ENCODE measurements around the gene ESR2. TPM values are rescaled to one million over a fixed set of nuclear protein-coding genes. Genes with fewer than 3 reads are reported as not detected.

Gene ESR2
- polyA plus RNA-seq, 1 of the 3 experiments (the other 2 are of a cell fraction) = 0.03 TPM

DNA sequence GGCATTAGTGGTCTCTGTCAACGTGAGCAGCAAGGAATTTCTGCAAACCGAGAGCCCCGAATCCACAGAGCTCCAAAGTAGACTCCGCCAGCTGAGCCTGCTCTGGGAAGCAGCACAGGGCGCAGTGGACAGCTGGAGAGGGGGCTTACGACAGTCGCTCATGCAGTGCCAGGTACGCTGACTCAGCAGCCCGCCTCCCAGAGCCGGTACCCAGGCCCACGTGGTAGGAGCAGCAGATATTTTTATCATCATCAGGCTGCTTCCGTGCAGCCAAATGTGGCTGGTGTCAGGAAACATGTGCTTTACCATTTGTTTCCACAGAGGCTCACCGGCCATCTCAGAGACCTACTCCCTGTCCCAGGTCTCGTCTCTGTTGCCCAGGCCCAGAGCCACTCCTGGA is 73.7 kb downstream of the ESR2 start:
- no peaks in the 10 kb centered on the region for H4K20me1 ChIP-seq (ENCODE audit: insufficient read depth)
- no peak overlapping the region for H3K27ac ChIP-seq (ENCODE audit: low read depth in 2 of 2, low read length in 1 of 2)
- no peak overlapping the region for H2AFZ ChIP-seq (ENCODE audit: low read depth)
- H3K9ac ChIP-seq = no peak overlapping the region
- H3K4me3 ChIP-seq (ENCODE audit: low read depth in 2 of 2, low read length in 1 of 2) = no peak overlapping the region
- H3K27me3 ChIP-seq (ENCODE audit: insufficient read depth) = no peaks in the 10 kb centered on the region
- no peak for TF ChIP-seq TAF1 (IDR thresholded peaks at IDR 0.05; ENCODE audit: borderline replicate concordance, low read depth, low read length)
- TF ChIP-seq, protein P1, sequence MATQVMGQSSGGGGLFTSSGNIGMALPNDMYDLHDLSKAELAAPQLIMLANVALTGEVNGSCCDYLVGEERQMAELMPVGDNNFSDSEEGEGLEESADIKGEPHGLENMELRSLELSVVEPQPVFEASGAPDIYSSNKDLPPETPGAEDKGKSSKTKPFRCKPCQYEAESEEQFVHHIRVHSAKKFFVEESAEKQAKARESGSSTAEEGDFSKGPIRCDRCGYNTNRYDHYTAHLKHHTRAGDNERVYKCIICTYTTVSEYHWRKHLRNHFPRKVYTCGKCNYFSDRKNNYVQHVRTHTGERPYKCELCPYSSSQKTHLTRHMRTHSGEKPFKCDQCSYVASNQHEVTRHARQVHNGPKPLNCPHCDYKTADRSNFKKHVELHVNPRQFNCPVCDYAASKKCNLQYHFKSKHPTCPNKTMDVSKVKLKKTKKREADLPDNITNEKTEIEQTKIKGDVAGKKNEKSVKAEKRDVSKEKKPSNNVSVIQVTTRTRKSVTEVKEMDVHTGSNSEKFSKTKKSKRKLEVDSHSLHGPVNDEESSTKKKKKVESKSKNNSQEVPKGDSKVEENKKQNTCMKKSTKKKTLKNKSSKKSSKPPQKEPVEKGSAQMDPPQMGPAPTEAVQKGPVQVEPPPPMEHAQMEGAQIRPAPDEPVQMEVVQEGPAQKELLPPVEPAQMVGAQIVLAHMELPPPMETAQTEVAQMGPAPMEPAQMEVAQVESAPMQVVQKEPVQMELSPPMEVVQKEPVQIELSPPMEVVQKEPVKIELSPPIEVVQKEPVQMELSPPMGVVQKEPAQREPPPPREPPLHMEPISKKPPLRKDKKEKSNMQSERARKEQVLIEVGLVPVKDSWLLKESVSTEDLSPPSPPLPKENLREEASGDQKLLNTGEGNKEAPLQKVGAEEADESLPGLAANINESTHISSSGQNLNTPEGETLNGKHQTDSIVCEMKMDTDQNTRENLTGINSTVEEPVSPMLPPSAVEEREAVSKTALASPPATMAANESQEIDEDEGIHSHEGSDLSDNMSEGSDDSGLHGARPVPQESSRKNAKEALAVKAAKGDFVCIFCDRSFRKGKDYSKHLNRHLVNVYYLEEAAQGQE (IDR thresholded peaks at IDR 0.05; ENCODE audit: low read depth, low read length) = no peak
- H3K36me3 ChIP-seq (replicated peaks in 1 of 2; ENCODE audit: control insufficient read depth in 1 of 2, insufficient read depth in 2 of 2, low read length in 1 of 2) = peaks cover 0 to 25% of the 10 kb centered on the region in 2 experiments
- WGBS (ENCODE audit: low lambda C conversion rate) = 96% methylated on average over 7 of the region's 14 CpGs
- DNase-seq = no peak
- ChIA-PET POLR2A (no interaction called here), CTCF (interaction anchor here (1.8 kb wide), 1 partner anchor 83 kb away, joined by 7 read pairs; no protein-coding TSS in a partner anchor)
- no peaks in the 10 kb centered on the region for H3K79me2 ChIP-seq (ENCODE audit: insufficient read depth)
- peaks cover 0 to 16% of the 10 kb centered on the region in 2 experiments; a peak in 2 of 4 replicates for H3K4me1 ChIP-seq (ENCODE audit: control insufficient read depth in 1 of 2, insufficient read depth in 2 of 2, low read depth in 1 of 2, low read length in 1 of 2)
- H3K9me3 ChIP-seq = no peaks in the 10 kb centered on the region
- no peaks in the 10 kb centered on the region for H3F3A ChIP-seq (replicated peaks; ENCODE audit: insufficient read depth)
- H3K4me2 ChIP-seq = no peak overlapping the region
- no peaks in the 10 kb centered on the region for H3K9me2 ChIP-seq

DNA sequence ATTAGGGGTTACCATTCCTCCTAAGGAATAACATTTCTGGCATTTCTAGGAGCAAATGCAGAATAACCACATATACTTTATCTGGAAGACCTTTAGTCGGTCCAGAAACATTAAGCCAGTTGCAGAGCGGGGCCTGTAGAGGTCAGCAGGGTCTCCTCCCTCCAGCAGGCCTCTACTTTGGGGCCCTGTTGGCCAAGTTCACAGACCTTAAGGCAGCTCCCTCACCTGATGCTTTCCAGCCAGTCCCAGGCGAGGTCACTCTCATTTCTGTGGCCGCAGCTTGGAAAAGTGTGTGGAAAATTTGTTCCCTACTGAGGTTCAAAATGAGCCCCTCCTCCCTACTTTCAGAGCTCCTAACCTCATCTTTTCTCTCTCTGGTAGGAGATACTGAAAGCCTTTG is 74.1 kb downstream of the ESR2 start:
- Histone ChIP-seq H3K4me2 (no peak overlapping the region), H3F3A (replicated peaks; ENCODE audit: insufficient read depth) (no peaks in the 10 kb centered on the region), H3K79me2 (ENCODE audit: insufficient read depth) (no peaks in the 10 kb centered on the region), H3K9me2 (no peaks in the 10 kb centered on the region), H3K36me3 (replicated peaks in 1 of 2; ENCODE audit: control insufficient read depth in 1 of 2, insufficient read depth in 2 of 2, low read length in 1 of 2) (peaks cover 0 to 29% of the 10 kb centered on the region in 2 experiments), H2AFZ (ENCODE audit: low read depth) (no peak overlapping the region), H4K20me1 (ENCODE audit: insufficient read depth) (no peaks in the 10 kb centered on the region), H3K27ac (ENCODE audit: low read depth in 2 of 2, low read length in 1 of 2) (no peak overlapping the region), H3K4me3 (ENCODE audit: low read depth in 2 of 2, low read length in 1 of 2) (no peak overlapping the region), H3K9ac (no peak overlapping the region), H3K27me3 (ENCODE audit: insufficient read depth) (no peaks in the 10 kb centered on the region), H3K4me1 (ENCODE audit: control insufficient read depth in 1 of 2, insufficient read depth in 2 of 2, low read depth in 1 of 2, low read length in 1 of 2) (peaks cover 0 to 16% of the 10 kb centered on the region in 2 experiments; a peak in 2 of 4 replicates), H3K9me3 (no peaks in the 10 kb centered on the region)
- DNase-seq = no peak
- 87% methylated on average over 4 of the region's 4 CpGs for WGBS (ENCODE audit: low lambda C conversion rate)
- POLR2A ChIA-PET = no interaction called here
- TF ChIP-seq NRF1 (IDR thresholded peaks at IDR 0.05; ENCODE audit: low read depth, low read length) = no peak
- TF ChIP-seq, protein P2, sequence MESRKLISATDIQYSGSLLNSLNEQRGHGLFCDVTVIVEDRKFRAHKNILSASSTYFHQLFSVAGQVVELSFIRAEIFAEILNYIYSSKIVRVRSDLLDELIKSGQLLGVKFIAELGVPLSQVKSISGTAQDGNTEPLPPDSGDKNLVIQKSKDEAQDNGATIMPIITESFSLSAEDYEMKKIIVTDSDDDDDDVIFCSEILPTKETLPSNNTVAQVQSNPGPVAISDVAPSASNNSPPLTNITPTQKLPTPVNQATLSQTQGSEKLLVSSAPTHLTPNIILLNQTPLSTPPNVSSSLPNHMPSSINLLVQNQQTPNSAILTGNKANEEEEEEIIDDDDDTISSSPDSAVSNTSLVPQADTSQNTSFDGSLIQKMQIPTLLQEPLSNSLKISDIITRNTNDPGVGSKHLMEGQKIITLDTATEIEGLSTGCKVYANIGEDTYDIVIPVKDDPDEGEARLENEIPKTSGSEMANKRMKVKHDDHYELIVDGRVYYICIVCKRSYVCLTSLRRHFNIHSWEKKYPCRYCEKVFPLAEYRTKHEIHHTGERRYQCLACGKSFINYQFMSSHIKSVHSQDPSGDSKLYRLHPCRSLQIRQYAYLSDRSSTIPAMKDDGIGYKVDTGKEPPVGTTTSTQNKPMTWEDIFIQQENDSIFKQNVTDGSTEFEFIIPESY (IDR thresholded peaks at IDR 0.05; ENCODE audit: borderline replicate concordance, low read depth) = no peak
- TF ChIP-seq, protein P3, sequence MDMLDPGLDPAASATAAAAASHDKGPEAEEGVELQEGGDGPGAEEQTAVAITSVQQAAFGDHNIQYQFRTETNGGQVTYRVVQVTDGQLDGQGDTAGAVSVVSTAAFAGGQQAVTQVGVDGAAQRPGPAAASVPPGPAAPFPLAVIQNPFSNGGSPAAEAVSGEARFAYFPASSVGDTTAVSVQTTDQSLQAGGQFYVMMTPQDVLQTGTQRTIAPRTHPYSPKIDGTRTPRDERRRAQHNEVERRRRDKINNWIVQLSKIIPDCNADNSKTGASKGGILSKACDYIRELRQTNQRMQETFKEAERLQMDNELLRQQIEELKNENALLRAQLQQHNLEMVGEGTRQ (IDR thresholded peaks at IDR 0.05; ENCODE audit: borderline replicate concordance, low read depth, low read length) = no peak
- CTCF ChIA-PET = interaction anchor here (1.8 kb wide), 1 partner anchor 83 kb away, joined by 7 read pairs; no protein-coding TSS in a partner anchor

Data from SK-N-SH (cell line).